CD14-positive monocyte (primary cell): ENCODE results near the gene PLIN3. TPM values are rescaled to one million over a fixed set of nuclear protein-coding genes. Genes with fewer than 3 reads are reported as not detected.
A peak's percentile ranks its signal among the peaks of the same experiment; 100 is the strongest.

ENCODE experiments used
- DNase-seq, 3 donors: peaks; one replicate each; pipeline ENCODE4 v3.0.0-alpha.2; 2011 to 2022
- H2AFZ ChIP-seq: 2 replicates; pipeline ENCODE4 v1.6.0; 2012; ENCODE audit warnings: mild to moderate bottlenecking, low read depth, low read length, inconsistent platforms; ENCODE audit not compliant: insufficient read depth, poor library complexity, severe bottlenecking
- H3K27ac ChIP-seq, 2 donors: 1 replicate in 1 of 2; 2 replicates in 1 of 2; pipeline ENCODE4 v1.5.1; 2012 to 2013; ENCODE audit warnings: low read length in 2 of 2, control low read depth in 1 of 2, inconsistent platforms in 1 of 2, low read depth in 1 of 2, mild to moderate bottlenecking in 1 of 2
- H3K27me3 ChIP-seq, 2 donors: one replicate each; pipeline versions ENCODE4 v1.6.0 to v1.6.1; 2011 to 2013; ENCODE audit warnings: low read length in 2 of 2; ENCODE audit not compliant: control insufficient read depth in 2 of 2, insufficient read depth in 2 of 2
- H3K36me3 ChIP-seq, 2 donors: replicated peaks in 1 of 2; 1 replicate in 1 of 2; 2 replicates in 1 of 2; pipeline versions ENCODE4 v1.5.1 to v1.6.1; 2012 to 2013; ENCODE audit warnings: low read length in 2 of 2, control low read depth in 1 of 2, inconsistent platforms in 1 of 2, mild to moderate bottlenecking in 1 of 2; ENCODE audit not compliant: insufficient read depth in 2 of 2, control insufficient read depth in 1 of 2
- H3K4me1 ChIP-seq, 2 donors: 1 replicate in 1 of 2; 2 replicates in 1 of 2; pipeline versions ENCODE4 v1.5.1 to v1.6.1; 2012 to 2013; ENCODE audit warnings: low read length in 2 of 2, control low read depth in 1 of 2, inconsistent platforms in 1 of 2, mild to moderate bottlenecking in 1 of 2, moderate library complexity in 1 of 2; ENCODE audit not compliant: insufficient read depth in 2 of 2, control insufficient read depth in 1 of 2
- H3K4me2 ChIP-seq: replicated peaks from 2 replicates; pipeline ENCODE3; 2012; ENCODE audit warnings: low read length, moderate library complexity, mild to moderate bottlenecking; ENCODE audit not compliant: poor library complexity, severe bottlenecking; ENCODE audit errors: extremely low read depth
- H3K4me3 ChIP-seq, 3 experiments: fragments of 200-600 bp in 1 of 3; sonication (generic) in 1 of 3; replicated peaks in 1 of 3; 1 replicate in 2 of 3; 2 replicates in 1 of 3; pipeline ENCODE4 v1.5.1; 2011 to 2013; ENCODE audit warnings: low read length in 3 of 3, mild to moderate bottlenecking in 3 of 3, control low read depth in 2 of 3, low read depth in 2 of 3, inconsistent platforms in 1 of 3, moderate library complexity in 1 of 3
- H3K79me2 ChIP-seq: 2 replicates; pipeline ENCODE4 v1.6.0; 2012; ENCODE audit warnings: mild to moderate bottlenecking, control low read depth, inconsistent platforms, low read length, moderate library complexity; ENCODE audit not compliant: insufficient read depth
- H3K9ac ChIP-seq: 2 replicates; pipeline ENCODE4 v1.6.0; 2017; ENCODE audit warnings: low read length, mild to moderate bottlenecking; ENCODE audit not compliant: insufficient read depth, poor library complexity, severe bottlenecking
- H3K9me3 ChIP-seq, 2 donors: replicated peaks in 1 of 2; 1 replicate in 1 of 2; 2 replicates in 1 of 2; pipeline versions ENCODE4 v1.5.1 to v1.6.1; 2012 to 2013; ENCODE audit warnings: low read length in 2 of 2, control low read depth in 1 of 2; ENCODE audit not compliant: control insufficient read depth in 1 of 2, insufficient read depth in 1 of 2
- H4K20me1 ChIP-seq: 2 replicates; pipeline ENCODE4 v1.6.0; 2012; ENCODE audit warnings: mild to moderate bottlenecking, low read length, control low read depth, moderate library complexity; ENCODE audit not compliant: insufficient read depth
- H3K27ac Mint-ChIP-seq, 7 donors: one replicate each; pipeline ENCODE4 v1.8.0; 2020; ENCODE audit warnings: mild to moderate bottlenecking in 7 of 7, mixed read lengths in 7 of 7, moderate library complexity in 6 of 7, inconsistent platforms in 2 of 7
- H3K27me3 Mint-ChIP-seq, 3 donors: one replicate each; pipeline ENCODE4 v1.8.0; 2021 to 2022; ENCODE audit warnings: low read depth in 3 of 3, mild to moderate bottlenecking in 3 of 3, mixed read lengths in 3 of 3, moderate library complexity in 3 of 3, inconsistent platforms in 1 of 3
- H3K36me3 Mint-ChIP-seq, 2 donors: one replicate each; pipeline ENCODE4 v1.8.0; 2020; ENCODE audit warnings: mixed read lengths in 2 of 2, inconsistent platforms in 1 of 2, mild to moderate bottlenecking in 1 of 2
- H3K4me1 Mint-ChIP-seq: one replicate; pipeline ENCODE4 v1.8.0; 2020; ENCODE audit warnings: mild to moderate bottlenecking, mixed read lengths
- H3K4me3 Mint-ChIP-seq, 2 donors: one replicate each; pipeline ENCODE4 v1.8.0; 2020; ENCODE audit warnings: mild to moderate bottlenecking in 2 of 2, mixed read lengths in 2 of 2, moderate library complexity in 1 of 2
- H3K9me3 Mint-ChIP-seq, 7 donors: one replicate each; pipeline ENCODE4 v1.8.0; 2020 to 2022; ENCODE audit warnings: mixed read lengths in 7 of 7, mild to moderate bottlenecking in 6 of 7, moderate library complexity in 6 of 7, inconsistent platforms in 2 of 7
- CTCF ChIP-seq: fragments of 200-600 bp; IDR thresholded peaks from one replicate; pipeline ENCODE4 v1.8.0; 2022; ENCODE audit warnings: antibody characterized with exemption, mild to moderate bottlenecking
- WGBS: methylation state at CpG from one replicate; pipeline ENCODE4 v1.1.5; 2013; ENCODE audit warnings: missing lambda C conversion rate; ENCODE audit not compliant: insufficient coverage; 5-methylcytosine and 5-hydroxymethylcytosine counted together
- intact Hi-C, 2 donors: fragments of 100-400 bp; cut with micrococcal nuclease; formaldehyde crosslinking; loops; one replicate each; pipeline versions ENCODE4 v1.15.0 to v1.15.1; 2023
- polyA plus RNA-seq, 3 donors: library from polyadenylated mRNA; depleted of rRNA in 1 of 3; unstranded in 2 of 3; stranded (reverse) in 1 of 3; fragments of 300-500 nt in 2 of 3; fragments of >200 nt in 1 of 3; fragmentation: Illumina TruSeq in 2 of 3; gene quantifications; 1 replicate in 2 of 3; 2 replicates in 1 of 3; pipeline ENCODE4 v1.2.3, GENCODE V29; 2012 to 2021

The PLIN3 gene
- polyA plus RNA-seq, 3 donors: 78.8 to 151 (median 138) TPM

GRCh38 chr19:4830332-4830731, 37.1 kb downstream of the PLIN3 start:
- Histone ChIP-seq H3K79me2 (peaks cover 62% of the 10 kb centered on the region), H3K9ac (peak overlapping the region; percentile 98), H3K27me3 (no peaks in the 10 kb centered on the region), H3K4me1 (peaks cover 24 to 28% of the 10 kb centered on the region in 2 donors), H3K4me3 (peak overlapping the region; percentile 67 to 91 (median 82)), H3K4me2 (peak overlapping the region; percentile 89), H2AFZ (no peak overlapping the region), H3K36me3 (peaks cover 2 to 13% of the 10 kb centered on the region in 2 donors), H4K20me1 (peaks cover 51% of the 10 kb centered on the region), H3K27ac (peak overlapping the region; percentile 88 to 96), H3K9me3 (no peaks in the 10 kb centered on the region)
- H3K36me3 Mint-ChIP-seq: peaks cover 5 to 13% of the 10 kb centered on the region in 2 donors
- no peaks in the 10 kb centered on the region for H3K9me3 Mint-ChIP-seq
- intact Hi-C loops: loop anchor here in 1 of 2 donors (2.0 to 5.0 kb wide), 2 partner anchors 20 to 37 kb away; partner anchors contain the start of gene PLIN3
- H3K4me1 Mint-ChIP-seq: peaks cover 26% of the 10 kb centered on the region
- peak overlapping the region; percentile 86 to 98 (median 94) for H3K27ac Mint-ChIP-seq
- peak overlapping the region; percentile 96 for H3K4me3 Mint-ChIP-seq
- H3K27me3 Mint-ChIP-seq: peaks cover 0 to 4% (median 0%) of the 10 kb centered on the region in 3 donors
- no peak for DNase-seq
- TF ChIP-seq CTCF: no peak
- 98% methylated on average over 3 of the region's 6 CpGs for WGBS

GRCh38 chr19:4829001-4829712, 38.3 kb downstream of the PLIN3 start:
- DNase-seq: peak; percentile 44 to 63 (median 62)
- H2AFZ ChIP-seq: no peak overlapping the region
- no peaks in the 10 kb centered on the region for H3K27me3 ChIP-seq
- Mint-ChIP-seq H3K4me3 (peak overlapping the region; percentile 68 to 70), H3K4me1 (peaks cover 26% of the 10 kb centered on the region), H3K27ac (peak overlapping the region in 6 of 7 donors; percentile 56 to 93 (median 79)), H3K36me3 (peaks cover 7 to 18% of the 10 kb centered on the region in 2 donors), H3K9me3 (no peaks in the 10 kb centered on the region), H3K27me3 (peaks cover 0 to 4% (median 0%) of the 10 kb centered on the region in 3 donors)
- H3K36me3 ChIP-seq: peaks cover 5 to 19% of the 10 kb centered on the region in 2 donors
- peak; percentile 21 for TF ChIP-seq CTCF
- peak overlapping the region in 2 of 3 experiments; percentile 2 to 82 for H3K4me3 ChIP-seq
- H3K4me2 ChIP-seq: peak overlapping the region; percentile 64
- peaks cover 28 to 29% of the 10 kb centered on the region in 2 donors for H3K4me1 ChIP-seq
- peaks cover 63% of the 10 kb centered on the region for H4K20me1 ChIP-seq
- no peak overlapping the region for H3K9ac ChIP-seq
- H3K79me2 ChIP-seq: peaks cover 73% of the 10 kb centered on the region
- H3K9me3 ChIP-seq: no peaks in the 10 kb centered on the region
- H3K27ac ChIP-seq: peak overlapping the region; percentile 20 to 48
- 83% methylated on average over 9 of the region's 16 CpGs for WGBS
- intact Hi-C loops: loop anchor here in 1 of 2 donors (1.0 kb wide), 1 partner anchor 10 kb away; no protein-coding TSS in a partner anchor
